ENCODE results near the gene TSKS. TPM values are rescaled to one million over a fixed set of nuclear protein-coding genes. Genes with fewer than 3 reads are reported as not detected.

TSKS gene
- total RNA-seq, 4 donors from 2014 or later, result 1.1 to 2.5 (median 1.6) TPM

GRCh38 chr19:49791776-49792445 is 28.8 kb upstream of the TSKS start:
- no peak for DNase-seq (ENCODE audit: low spot score in 2 of 2)
- Histone ChIP-seq H3K9me3 (no peaks in the 10 kb centered on the region), H3K36me3 (peaks cover 13 to 92% (median 28%) of the 10 kb centered on the region in 3 donors), H3K4me3 (no peak overlapping the region), H3K4me1 (peaks cover 0 to 18% (median 2%) of the 10 kb centered on the region in 4 donors), H3K27ac (peak overlapping the region; percentile 30 to 72 (median 52)), H3K27me3 (no peaks in the 10 kb centered on the region)
- WGBS, 2 donors, result 93 to 94% methylated on average over 21 to 26 of the region's 26 CpGs
- TF ChIP-seq POLR2A (IDR thresholded peaks at IDR 0.05), result no peak
- no peak for TF ChIP-seq CTCF (IDR thresholded peaks at IDR 0.05)
- no peak for TF ChIP-seq EP300 (IDR thresholded peaks at IDR 0.05)

GRCh38 chr19:49790866-49791265 is 27.8 kb upstream of the TSKS start:
- 47 to 55% methylated on average over 9 of the region's 9 CpGs for WGBS, 2 donors
- no peak for TF ChIP-seq EP300 (IDR thresholded peaks at IDR 0.05)
- TF ChIP-seq CTCF (IDR thresholded peaks at IDR 0.05), result no peak
- TF ChIP-seq POLR2A (IDR thresholded peaks at IDR 0.05), result no peak
- H3K9me3 ChIP-seq, result no peaks in the 10 kb centered on the region
- no peak for DNase-seq (ENCODE audit: low spot score in 2 of 2)
- no peak overlapping the region for H3K4me3 ChIP-seq
- H3K27me3 ChIP-seq, result no peaks in the 10 kb centered on the region
- H3K27ac ChIP-seq, result peak overlapping the region; percentile 34 to 72 (median 56)
- H3K4me1 ChIP-seq, result peaks cover 0 to 28% (median 12%) of the 10 kb centered on the region in 4 donors
- peaks cover 9 to 83% (median 22%) of the 10 kb centered on the region in 3 donors for H3K36me3 ChIP-seq

GRCh38 chr19:49788857-49789256 is 25.8 kb upstream of the TSKS start:
- no peaks in the 10 kb centered on the region for H3K27me3 ChIP-seq

GRCh38 chr19:49787746-49788145 is 24.6 kb upstream of the TSKS start:
- TF ChIP-seq CTCF (IDR thresholded peaks at IDR 0.05), result no peak
- TF ChIP-seq EP300 (IDR thresholded peaks at IDR 0.05), result no peak
- TF ChIP-seq POLR2A (IDR thresholded peaks at IDR 0.05), result no peak
- no peak overlapping the region for H3K4me3 ChIP-seq
- peaks cover 0 to 83% (median 10%) of the 10 kb centered on the region in 3 donors for H3K36me3 ChIP-seq
- WGBS, 2 donors, result 86 to 88% methylated on average over 5 of the region's 5 CpGs
- H3K4me1 ChIP-seq, result peaks cover 0 to 31% (median 12%) of the 10 kb centered on the region in 4 donors
- H3K27me3 ChIP-seq, result no peaks in the 10 kb centered on the region
- H3K9me3 ChIP-seq, result no peaks in the 10 kb centered on the region
- H3K27ac ChIP-seq, result peak overlapping the region in 1 of 4 donors; percentile 11
- no peak for DNase-seq (ENCODE audit: low spot score in 2 of 2)

More at GRCh38 chr19:49788857-49789256, 25.8 kb upstream of the TSKS start:
- TF ChIP-seq POLR2A (IDR thresholded peaks at IDR 0.05) (no peak), CTCF (IDR thresholded peaks at IDR 0.05) (no peak), EP300 (IDR thresholded peaks at IDR 0.05) (no peak)
- WGBS, 2 donors, result 78 to 82% methylated on average over 3 to 10 of the region's 10 CpGs
- H3K9me3 ChIP-seq, result no peaks in the 10 kb centered on the region
- DNase-seq (ENCODE audit: low spot score in 2 of 2), result no peak
- no peak overlapping the region for H3K4me3 ChIP-seq
- peaks cover 0 to 31% (median 12%) of the 10 kb centered on the region in 4 donors for H3K4me1 ChIP-seq
- H3K27ac ChIP-seq, result no peak overlapping the region
- H3K36me3 ChIP-seq, result peaks cover 0 to 83% (median 11%) of the 10 kb centered on the region in 3 donors

GRCh38 chr19:49786376-49786820 is 23.3 kb upstream of the TSKS start:
- H3K36me3 ChIP-seq, result peaks cover 3 to 81% (median 12%) of the 10 kb centered on the region in 3 donors
- TF ChIP-seq CTCF (IDR thresholded peaks at IDR 0.05) (no peak), EP300 (IDR thresholded peaks at IDR 0.05) (no peak), POLR2A (IDR thresholded peaks at IDR 0.05) (no peak)
- WGBS, 2 donors, result 44 to 46% methylated on average over 9 of the region's 9 CpGs
- no peak overlapping the region for H3K4me3 ChIP-seq
- no peaks in the 10 kb centered on the region for H3K27me3 ChIP-seq
- H3K27ac ChIP-seq, result peak overlapping the region in 2 of 4 donors; percentile 73 to 78
- no peaks in the 10 kb centered on the region for H3K9me3 ChIP-seq
- DNase-seq (ENCODE audit: low spot score in 2 of 2), result no peak
- peaks cover 0 to 30% (median 12%) of the 10 kb centered on the region in 4 donors for H3K4me1 ChIP-seq
